Stimulated activated CD4-positive, alpha-beta T cell treated with anti-CD3 and anti-CD28 coated beads, TNF-alpha, amount 100 ng/mL, for 4 hours (primary cell): Measurements from ENCODE around the gene GAGE12C.
"Not testable (repeated sequence)": the region's sequence is repeated elsewhere in the genome, so short reads cannot be mapped to it uniquely, and the experiment has no call there.

Experiments used
- DNase-seq, 3 experiments: peaks; one replicate each; pipeline ENCODE4 v3.0.0-alpha.2; 2020; ENCODE audit warnings: low read depth in 3 of 3

Gene GAGE12C, protein sequence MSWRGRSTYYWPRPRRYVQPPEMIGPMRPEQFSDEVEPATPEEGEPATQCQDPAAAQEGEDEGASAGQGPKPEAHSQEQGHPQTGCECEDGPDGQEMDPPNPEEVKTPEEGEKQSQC

DNA sequence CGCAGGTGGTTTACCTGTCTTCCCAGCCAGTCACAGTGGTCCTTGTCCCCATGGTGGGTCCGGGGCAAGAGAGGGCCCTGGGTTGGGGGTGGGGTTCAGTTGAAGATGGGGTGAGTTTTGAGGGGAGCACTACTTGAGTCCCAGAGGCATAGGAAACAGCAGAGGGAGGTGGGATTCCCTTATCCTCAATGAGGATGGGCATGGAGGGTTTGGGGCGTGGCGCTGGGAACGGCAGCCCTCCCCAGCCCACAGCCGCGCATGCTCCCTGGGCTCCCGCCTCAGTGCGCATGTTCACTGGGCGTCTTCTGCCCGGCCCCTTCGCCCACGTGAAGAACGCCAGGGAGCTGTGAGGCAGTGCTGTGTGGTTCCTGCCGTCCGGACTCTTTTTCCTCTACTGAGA lies at the start of gene GAGE12C:
GAGE12C (plus strand) TSS at position 301 of the 400 bp plus-strand sequence. CDS start 1,155 bp downstream, outside the sequence.
- not testable (repeated sequence) for DNase-seq

DNA sequence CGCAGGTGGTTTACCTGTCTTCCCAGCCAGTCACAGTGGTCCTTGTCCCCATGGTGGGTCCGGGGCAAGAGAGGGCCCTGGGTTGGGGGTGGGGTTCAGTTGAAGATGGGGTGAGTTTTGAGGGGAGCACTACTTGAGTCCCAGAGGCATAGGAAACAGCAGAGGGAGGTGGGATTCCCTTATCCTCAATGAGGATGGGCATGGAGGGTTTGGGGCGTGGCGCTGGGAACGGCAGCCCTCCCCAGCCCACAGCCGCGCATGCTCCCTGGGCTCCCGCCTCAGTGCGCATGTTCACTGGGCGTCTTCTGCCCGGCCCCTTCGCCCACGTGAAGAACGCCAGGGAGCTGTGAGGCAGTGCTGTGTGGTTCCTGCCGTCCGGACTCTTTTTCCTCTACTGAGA lies 9.5 kb downstream of the GAGE12C start, which contains the start of gene GAGE12D:
GAGE12D (plus strand) TSS at position 301 of the 400 bp plus-strand sequence. CDS start 1,155 bp downstream, outside the sequence.
- not testable (repeated sequence) for DNase-seq

DNA sequence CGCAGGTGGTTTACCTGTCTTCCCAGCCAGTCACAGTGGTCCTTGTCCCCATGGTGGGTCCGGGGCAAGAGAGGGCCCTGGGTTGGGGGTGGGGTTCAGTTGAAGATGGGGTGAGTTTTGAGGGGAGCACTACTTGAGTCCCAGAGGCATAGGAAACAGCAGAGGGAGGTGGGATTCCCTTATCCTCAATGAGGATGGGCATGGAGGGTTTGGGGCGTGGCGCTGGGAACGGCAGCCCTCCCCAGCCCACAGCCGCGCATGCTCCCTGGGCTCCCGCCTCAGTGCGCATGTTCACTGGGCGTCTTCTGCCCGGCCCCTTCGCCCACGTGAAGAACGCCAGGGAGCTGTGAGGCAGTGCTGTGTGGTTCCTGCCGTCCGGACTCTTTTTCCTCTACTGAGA lies 19.0 kb downstream of the GAGE12C start, which contains the start of gene GAGE12E:
GAGE12E (plus strand) TSS at position 301 of the 400 bp plus-strand sequence. CDS start 1,155 bp downstream, outside the sequence.
- not testable (repeated sequence) for DNase-seq

DNA sequence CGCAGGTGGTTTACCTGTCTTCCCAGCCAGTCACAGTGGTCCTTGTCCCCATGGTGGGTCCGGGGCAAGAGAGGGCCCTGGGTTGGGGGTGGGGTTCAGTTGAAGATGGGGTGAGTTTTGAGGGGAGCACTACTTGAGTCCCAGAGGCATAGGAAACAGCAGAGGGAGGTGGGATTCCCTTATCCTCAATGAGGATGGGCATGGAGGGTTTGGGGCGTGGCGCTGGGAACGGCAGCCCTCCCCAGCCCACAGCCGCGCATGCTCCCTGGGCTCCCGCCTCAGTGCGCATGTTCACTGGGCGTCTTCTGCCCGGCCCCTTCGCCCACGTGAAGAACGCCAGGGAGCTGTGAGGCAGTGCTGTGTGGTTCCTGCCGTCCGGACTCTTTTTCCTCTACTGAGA lies 28.6 kb downstream of the GAGE12C start, which contains the start of gene GAGE12F:
GAGE12F (plus strand) TSS at position 301 of the 400 bp plus-strand sequence. CDS start 1,155 bp downstream, outside the sequence.
- not testable (repeated sequence) for DNase-seq

DNA sequence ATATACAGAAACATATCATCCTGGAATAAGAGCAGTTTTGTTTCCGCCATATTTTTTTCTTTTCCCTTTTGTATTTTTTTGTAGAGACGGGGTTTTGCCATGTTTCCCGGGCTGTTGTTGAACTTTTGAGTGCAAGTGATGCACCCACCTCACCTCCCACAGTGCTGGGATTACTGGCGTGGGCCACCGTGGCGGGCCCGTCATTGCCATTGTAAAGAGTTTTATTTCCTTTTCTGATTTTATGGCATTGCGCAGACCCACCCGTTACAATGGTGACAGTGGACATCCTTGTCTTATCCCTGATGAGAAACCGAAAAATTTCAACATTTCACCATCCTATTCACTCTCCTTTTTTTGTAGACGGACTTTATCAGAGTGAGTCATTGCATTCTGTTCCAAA lies 36.8 kb downstream of the GAGE12C start:
- DNase-seq, result not testable (repeated sequence)

DNA sequence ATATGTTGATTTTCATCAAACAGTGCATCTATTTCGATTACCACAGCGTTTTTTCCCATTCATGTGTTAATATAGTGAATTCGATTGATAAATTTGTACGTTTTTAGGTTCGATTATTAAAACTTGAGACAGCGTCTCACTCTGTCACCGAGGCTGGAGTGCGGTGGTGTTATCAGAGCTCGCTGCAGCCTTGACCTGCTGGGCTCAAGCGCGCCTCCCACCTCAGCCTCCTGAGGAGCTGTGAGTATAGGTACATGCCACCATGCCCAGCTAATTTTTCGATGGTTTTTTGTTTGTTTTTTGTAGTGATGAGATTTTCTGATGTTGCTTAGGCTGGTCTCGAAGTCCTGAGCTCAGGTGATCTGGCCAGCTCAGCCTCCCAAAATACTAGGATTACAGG lies 37.2 kb downstream of the GAGE12C start:
- DNase-seq, result not testable (repeated sequence)

DNA sequence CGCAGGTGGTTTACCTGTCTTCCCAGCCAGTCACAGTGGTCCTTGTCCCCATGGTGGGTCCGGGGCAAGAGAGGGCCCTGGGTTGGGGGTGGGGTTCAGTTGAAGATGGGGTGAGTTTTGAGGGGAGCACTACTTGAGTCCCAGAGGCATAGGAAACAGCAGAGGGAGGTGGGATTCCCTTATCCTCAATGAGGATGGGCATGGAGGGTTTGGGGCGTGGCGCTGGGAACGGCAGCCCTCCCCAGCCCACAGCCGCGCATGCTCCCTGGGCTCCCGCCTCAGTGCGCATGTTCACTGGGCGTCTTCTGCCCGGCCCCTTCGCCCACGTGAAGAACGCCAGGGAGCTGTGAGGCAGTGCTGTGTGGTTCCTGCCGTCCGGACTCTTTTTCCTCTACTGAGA lies 38.1 kb downstream of the GAGE12C start, which contains the start of gene GAGE12G:
GAGE12G (plus strand) TSS at position 301 of the 400 bp plus-strand sequence. CDS start 1,155 bp downstream, outside the sequence.
- not testable (repeated sequence) for DNase-seq

DNA sequence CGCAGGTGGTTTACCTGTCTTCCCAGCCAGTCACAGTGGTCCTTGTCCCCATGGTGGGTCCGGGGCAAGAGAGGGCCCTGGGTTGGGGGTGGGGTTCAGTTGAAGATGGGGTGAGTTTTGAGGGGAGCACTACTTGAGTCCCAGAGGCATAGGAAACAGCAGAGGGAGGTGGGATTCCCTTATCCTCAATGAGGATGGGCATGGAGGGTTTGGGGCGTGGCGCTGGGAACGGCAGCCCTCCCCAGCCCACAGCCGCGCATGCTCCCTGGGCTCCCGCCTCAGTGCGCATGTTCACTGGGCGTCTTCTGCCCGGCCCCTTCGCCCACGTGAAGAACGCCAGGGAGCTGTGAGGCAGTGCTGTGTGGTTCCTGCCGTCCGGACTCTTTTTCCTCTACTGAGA lies 47.7 kb downstream of the GAGE12C start, which contains the start of gene GAGE12H:
GAGE12H (plus strand) TSS at position 301 of the 400 bp plus-strand sequence. CDS start 1,155 bp downstream, outside the sequence.
- DNase-seq, result not testable (repeated sequence)
